ENCODE data around the gene EFEMP2. TPM values are rescaled to one million over a fixed set of nuclear protein-coding genes. Genes with fewer than 3 reads are reported as not detected.

The EFEMP2 gene
- total RNA-seq, 1 experiment from 2014 or later: 35.8 TPM

GRCh38 chr11:65859095-65859811, 13.3 kb downstream of the EFEMP2 start:
- in situ Hi-C loops (cut with HindIII; ENCODE audit: low sequenced_read_pairs): no loop called here
- DNase-seq (ENCODE audit: low spot score): peak; percentile 99

- in situ Hi-C loops (cut with HindIII; ENCODE audit: low sequenced_read_pairs): no loop called here
- DNase-seq (ENCODE audit: low spot score): no peak
Measured at GRCh38 chr11:65858681-65859087, 13.9 kb downstream of the EFEMP2 start.

- in situ Hi-C loops (cut with HindIII; ENCODE audit: low sequenced_read_pairs): no loop called here
- peak; percentile 97 for DNase-seq (ENCODE audit: low spot score)
Measured at GRCh38 chr11:65857853-65858680, 14.5 kb downstream of the EFEMP2 start, which contains the start of gene CFL1. Gene CFL1, minus strand, starts transcription at chr11:65858180. Its CDS starts 81 bp downstream, at chr11:65858099.

- in situ Hi-C loops (cut with HindIII; ENCODE audit: low sequenced_read_pairs): no loop called here
- peak; percentile 58 for DNase-seq (ENCODE audit: low spot score)
Measured at GRCh38 chr11:65857500-65857852, 15.1 kb downstream of the EFEMP2 start.

- in situ Hi-C loops (cut with HindIII; ENCODE audit: low sequenced_read_pairs): no loop called here
- peak; percentile 49 for DNase-seq (ENCODE audit: low spot score)
Measured at GRCh38 chr11:65856689-65857499, 15.7 kb downstream of the EFEMP2 start.

GRCh38 chr11:65855927-65856363, 16.7 kb downstream of the EFEMP2 start:
- in situ Hi-C loops (cut with HindIII; ENCODE audit: low sequenced_read_pairs): no loop called here
- DNase-seq (ENCODE audit: low spot score): no peak

GRCh38 chr11:65854852-65855837, 17.5 kb downstream of the EFEMP2 start:
- in situ Hi-C loops (cut with HindIII; ENCODE audit: low sequenced_read_pairs): no loop called here
- DNase-seq (ENCODE audit: low spot score): no peak

GRCh38 chr11:65854161-65854592, 18.4 kb downstream of the EFEMP2 start:
- in situ Hi-C loops (cut with HindIII; ENCODE audit: low sequenced_read_pairs): no loop called here
- DNase-seq (ENCODE audit: low spot score): no peak

GRCh38 chr11:65853246-65853979, 19.2 kb downstream of the EFEMP2 start:
- DNase-seq (ENCODE audit: low spot score): no peak
- in situ Hi-C loops (cut with HindIII; ENCODE audit: low sequenced_read_pairs): no loop called here

GRCh38 chr11:65852508-65853245, 19.9 kb downstream of the EFEMP2 start:
- in situ Hi-C loops (cut with HindIII; ENCODE audit: low sequenced_read_pairs): no loop called here
- no peak for DNase-seq (ENCODE audit: low spot score)

- no peak for DNase-seq (ENCODE audit: low spot score)
- in situ Hi-C loops (cut with HindIII; ENCODE audit: low sequenced_read_pairs): no loop called here
Measured at GRCh38 chr11:65851811-65852507, 20.6 kb downstream of the EFEMP2 start.

GRCh38 chr11:65851083-65851579, 21.5 kb downstream of the EFEMP2 start:
- in situ Hi-C loops (cut with HindIII; ENCODE audit: low sequenced_read_pairs): no loop called here
- no peak for DNase-seq (ENCODE audit: low spot score)

- in situ Hi-C loops (cut with HindIII; ENCODE audit: low sequenced_read_pairs): no loop called here
- no peak for DNase-seq (ENCODE audit: low spot score)
Measured at GRCh38 chr11:65850217-65851082, 22.1 kb downstream of the EFEMP2 start.

- no peak for DNase-seq (ENCODE audit: low spot score)
- in situ Hi-C loops (cut with HindIII; ENCODE audit: low sequenced_read_pairs): no loop called here
Measured at GRCh38 chr11:65849771-65850216, 22.8 kb downstream of the EFEMP2 start.

- DNase-seq (ENCODE audit: low spot score): no peak
- in situ Hi-C loops (cut with HindIII; ENCODE audit: low sequenced_read_pairs): no loop called here
Measured at GRCh38 chr11:65849366-65849765, 23.2 kb downstream of the EFEMP2 start.
